Measurements from ENCODE around the gene DOCK6. TPM values are rescaled to one million over a fixed set of nuclear protein-coding genes. Genes with fewer than 3 reads are reported as not detected.
A peak's percentile ranks its signal among the peaks of the same experiment; 100 is the strongest.
"Not testable (repeated sequence)": the region's sequence is repeated elsewhere in the genome, so short reads cannot be mapped to it uniquely, and the experiment has no call there.

DOCK6 gene
- total and polyA plus RNA-seq, 2 donors, result 3.9 to 20.8 TPM

DNA sequence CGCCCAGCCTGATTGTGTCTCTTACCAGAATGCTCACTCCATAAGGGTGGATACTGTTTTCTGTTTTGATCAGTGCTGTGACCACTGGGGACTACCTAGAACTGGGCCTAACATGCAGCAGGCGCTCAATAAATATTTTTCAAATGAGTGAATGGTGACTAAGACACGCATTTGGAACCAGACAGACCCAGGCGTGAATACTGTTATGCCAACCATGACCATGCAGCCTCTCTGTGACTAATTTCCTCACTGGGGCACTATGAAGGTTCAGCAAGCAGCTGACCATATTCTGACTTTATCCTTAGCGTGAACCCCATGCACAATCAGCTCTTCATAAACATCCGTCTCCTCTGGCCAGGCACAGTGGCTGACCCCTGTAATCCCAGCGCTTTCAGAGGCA is 93.8 kb downstream of the DOCK6 start:
- WGBS, result 97% methylated on average over 7 of the region's 7 CpGs
- no peak for DNase-seq (ENCODE audit: low read depth in 6 of 9, low spot score in 9 of 9)
- no peaks in the 10 kb centered on the region for H3K27me3 ChIP-seq (ENCODE audit: control insufficient read depth in 2 of 2, insufficient read depth in 1 of 2, low read length in 1 of 2)
- no peak overlapping the region for H3K27ac ChIP-seq (ENCODE audit: low read depth in 1 of 2, low read length in 1 of 2)
- H3K4me1 ChIP-seq (ENCODE audit: control insufficient read depth in 2 of 2, insufficient read depth in 2 of 2, low read length in 2 of 2), result no peaks in the 10 kb centered on the region
- no peaks in the 10 kb centered on the region for H3K36me3 ChIP-seq (ENCODE audit: control insufficient read depth in 2 of 2, insufficient read depth in 2 of 2, low read length in 1 of 2)
- H3K4me3 ChIP-seq (ENCODE audit: low read length in 2 of 2), result no peak overlapping the region
- no peaks in the 10 kb centered on the region for H3K9me3 ChIP-seq (ENCODE audit: control insufficient read depth in 2 of 2, insufficient read depth in 1 of 2, low read length in 1 of 2)

- H3K27ac ChIP-seq (ENCODE audit: low read depth in 1 of 2, low read length in 1 of 2), result peak overlapping the region in 1 of 2 donors; percentile 22
Measured at GRCh38 chr19:11166281-11167142, 95.8 kb downstream of the DOCK6 start.

GRCh38 chr19:11165486-11166030 is 96.8 kb downstream of the DOCK6 start:
- Histone ChIP-seq H3K27ac (ENCODE audit: low read depth in 1 of 2, low read length in 1 of 2) (no peak overlapping the region), H3K36me3 (ENCODE audit: control insufficient read depth in 2 of 2, insufficient read depth in 2 of 2, low read length in 1 of 2) (no peaks in the 10 kb centered on the region)
- WGBS, result 96% methylated on average over 13 of the region's 13 CpGs

More at GRCh38 chr19:11166281-11167142, 95.8 kb downstream of the DOCK6 start:
- Histone ChIP-seq H3K27me3 (ENCODE audit: control insufficient read depth in 2 of 2, insufficient read depth in 1 of 2, low read length in 1 of 2) (no peaks in the 10 kb centered on the region), H3K4me1 (ENCODE audit: control insufficient read depth in 2 of 2, insufficient read depth in 2 of 2, low read length in 2 of 2) (no peaks in the 10 kb centered on the region), H3K36me3 (ENCODE audit: control insufficient read depth in 2 of 2, insufficient read depth in 2 of 2, low read length in 1 of 2) (no peaks in the 10 kb centered on the region), H3K4me3 (ENCODE audit: low read length in 2 of 2) (no peak overlapping the region), H3K9me3 (ENCODE audit: control insufficient read depth in 2 of 2, insufficient read depth in 1 of 2, low read length in 1 of 2) (no peaks in the 10 kb centered on the region)
- WGBS, result 94% methylated on average over 26 of the region's 26 CpGs
- no peak for DNase-seq (ENCODE audit: low read depth in 6 of 9, low spot score in 9 of 9)

GRCh38 chr19:11164879-11165406 is 97.4 kb downstream of the DOCK6 start:
- 95% methylated on average over 17 of the region's 17 CpGs for WGBS
- DNase-seq (ENCODE audit: low read depth in 6 of 9, low spot score in 9 of 9), result no peak
- H3K4me1 ChIP-seq (ENCODE audit: control insufficient read depth in 2 of 2, insufficient read depth in 2 of 2, low read length in 2 of 2), result no peaks in the 10 kb centered on the region

More at GRCh38 chr19:11165486-11166030, 96.8 kb downstream of the DOCK6 start:
- no peaks in the 10 kb centered on the region for H3K9me3 ChIP-seq (ENCODE audit: control insufficient read depth in 2 of 2, insufficient read depth in 1 of 2, low read length in 1 of 2)
- no peaks in the 10 kb centered on the region for H3K4me1 ChIP-seq (ENCODE audit: control insufficient read depth in 2 of 2, insufficient read depth in 2 of 2, low read length in 2 of 2)
- DNase-seq (ENCODE audit: low read depth in 6 of 9, low spot score in 9 of 9), result no peak
- H3K27me3 ChIP-seq (ENCODE audit: control insufficient read depth in 2 of 2, insufficient read depth in 1 of 2, low read length in 1 of 2), result no peaks in the 10 kb centered on the region
- H3K4me3 ChIP-seq (ENCODE audit: low read length in 2 of 2), result no peak overlapping the region

DNA sequence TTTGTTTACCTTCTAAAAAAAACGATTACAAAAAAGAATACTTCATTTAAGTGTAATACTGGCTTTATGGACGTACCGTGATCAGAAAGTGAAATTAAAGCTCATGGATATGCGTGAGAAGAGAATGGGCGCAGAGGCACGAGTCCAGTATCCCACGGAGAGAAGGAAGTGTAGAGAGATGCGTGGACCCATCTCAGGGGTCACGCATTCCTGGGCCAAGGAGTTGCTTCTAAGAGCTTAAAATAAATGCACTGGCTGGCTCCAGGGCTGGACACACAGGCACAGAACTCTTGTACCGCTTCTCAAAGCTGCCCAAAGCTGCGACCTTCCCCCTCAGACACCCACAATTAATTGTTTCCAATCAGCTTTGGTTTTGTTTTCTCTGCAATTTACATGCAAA is 98.0 kb downstream of the DOCK6 start:
- 95% methylated on average over 11 of the region's 11 CpGs for WGBS
- no peaks in the 10 kb centered on the region for H3K9me3 ChIP-seq (ENCODE audit: control insufficient read depth in 2 of 2, insufficient read depth in 1 of 2, low read length in 1 of 2)
- no peaks in the 10 kb centered on the region for H3K27me3 ChIP-seq (ENCODE audit: control insufficient read depth in 2 of 2, insufficient read depth in 1 of 2, low read length in 1 of 2)
- H3K4me1 ChIP-seq (ENCODE audit: control insufficient read depth in 2 of 2, insufficient read depth in 2 of 2, low read length in 2 of 2), result no peaks in the 10 kb centered on the region
- no peak overlapping the region for H3K27ac ChIP-seq (ENCODE audit: low read depth in 1 of 2, low read length in 1 of 2)
- H3K36me3 ChIP-seq (ENCODE audit: control insufficient read depth in 2 of 2, insufficient read depth in 2 of 2, low read length in 1 of 2), result no peaks in the 10 kb centered on the region
- no peak for DNase-seq (ENCODE audit: low read depth in 6 of 9, low spot score in 9 of 9)
- H3K4me3 ChIP-seq (ENCODE audit: low read length in 2 of 2), result no peak overlapping the region

More at GRCh38 chr19:11164879-11165406, 97.4 kb downstream of the DOCK6 start:
- Histone ChIP-seq H3K4me3 (ENCODE audit: low read length in 2 of 2) (no peak overlapping the region), H3K27ac (ENCODE audit: low read depth in 1 of 2, low read length in 1 of 2) (peak overlapping the region in 1 of 2 donors; percentile 38), H3K27me3 (ENCODE audit: control insufficient read depth in 2 of 2, insufficient read depth in 1 of 2, low read length in 1 of 2) (no peaks in the 10 kb centered on the region), H3K36me3 (ENCODE audit: control insufficient read depth in 2 of 2, insufficient read depth in 2 of 2, low read length in 1 of 2) (no peaks in the 10 kb centered on the region), H3K9me3 (ENCODE audit: control insufficient read depth in 2 of 2, insufficient read depth in 1 of 2, low read length in 1 of 2) (no peaks in the 10 kb centered on the region)

DNA sequence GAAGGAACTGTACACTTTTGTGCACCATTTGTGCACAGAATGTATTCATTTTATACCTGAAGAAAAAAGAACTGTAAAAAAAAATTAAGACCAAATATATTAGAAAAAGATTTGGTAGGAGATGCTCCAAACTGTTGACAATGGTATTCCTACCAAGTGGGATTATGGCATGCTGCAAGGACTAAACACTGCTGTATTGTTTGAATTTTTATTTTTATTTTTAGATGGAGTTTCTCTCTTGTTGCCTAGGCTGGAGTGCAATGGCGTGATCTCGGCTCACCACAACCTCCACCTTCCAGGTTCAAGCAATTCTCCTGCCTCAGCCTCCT is 101.9 kb downstream of the DOCK6 start:
- H3K36me3 ChIP-seq (ENCODE audit: control insufficient read depth in 2 of 2, insufficient read depth in 2 of 2, low read length in 1 of 2); H3K27ac ChIP-seq (ENCODE audit: low read depth in 1 of 2, low read length in 1 of 2); H3K4me1 ChIP-seq (ENCODE audit: control insufficient read depth in 2 of 2, insufficient read depth in 2 of 2, low read length in 2 of 2); DNase-seq (ENCODE audit: low read depth in 6 of 9, low spot score in 9 of 9); H3K4me3 ChIP-seq (ENCODE audit: low read length in 2 of 2); H3K27me3 ChIP-seq (ENCODE audit: control insufficient read depth in 2 of 2, insufficient read depth in 1 of 2, low read length in 1 of 2); H3K9me3 ChIP-seq (ENCODE audit: control insufficient read depth in 2 of 2, insufficient read depth in 1 of 2, low read length in 1 of 2): not testable (repeated sequence)
- 99% methylated on average over 2 of the region's 2 CpGs for WGBS

DNA sequence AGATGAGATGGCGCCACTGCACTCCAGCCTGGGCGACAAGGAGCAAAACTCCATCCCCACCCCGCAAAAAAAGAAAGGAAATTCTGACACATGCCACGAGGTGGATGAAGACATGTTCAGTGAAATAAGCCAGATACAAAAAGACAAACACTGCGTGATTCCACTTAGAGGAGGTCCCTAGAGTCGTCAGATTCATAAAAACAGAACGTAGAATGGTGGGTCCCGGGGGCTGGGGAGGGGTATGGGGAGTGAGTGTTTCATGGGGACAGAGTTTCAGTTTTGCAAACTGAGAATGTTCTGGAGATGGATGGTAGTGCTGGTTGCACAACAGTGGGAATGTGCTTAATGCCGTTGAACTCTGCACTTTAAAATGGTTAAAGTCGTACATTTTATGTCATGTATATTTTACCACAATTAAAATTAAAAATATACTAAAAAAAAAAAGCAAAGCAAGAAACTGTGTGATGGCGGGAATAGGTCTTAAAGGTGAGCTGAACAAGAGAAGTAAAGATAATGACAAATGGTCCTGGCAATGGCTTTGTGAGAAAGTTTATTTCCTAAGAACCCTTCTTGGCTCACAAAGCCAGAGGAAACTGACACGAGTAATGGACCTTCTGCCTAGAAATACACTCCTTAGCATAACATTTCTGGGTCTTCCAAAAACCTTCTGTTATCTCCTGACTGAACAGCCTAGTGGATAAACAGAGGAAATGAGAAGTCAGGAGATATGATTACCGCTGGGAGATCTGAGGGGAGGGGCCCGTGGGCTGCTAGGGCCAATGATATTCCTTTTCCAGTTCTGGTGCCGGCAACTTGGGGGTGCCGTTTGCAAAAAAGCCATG is 102.5 kb downstream of the DOCK6 start:
- Histone ChIP-seq H3K9me3 (ENCODE audit: control insufficient read depth in 2 of 2, insufficient read depth in 1 of 2, low read length in 1 of 2) (peaks cover 0 to 4% of the 10 kb centered on the region in 2 donors), H3K4me3 (ENCODE audit: low read length in 2 of 2) (no peak overlapping the region), H3K27me3 (ENCODE audit: control insufficient read depth in 2 of 2, insufficient read depth in 1 of 2, low read length in 1 of 2) (no peaks in the 10 kb centered on the region), H3K27ac (ENCODE audit: low read depth in 1 of 2, low read length in 1 of 2) (no peak overlapping the region), H3K4me1 (ENCODE audit: control insufficient read depth in 2 of 2, insufficient read depth in 2 of 2, low read length in 2 of 2) (peaks cover 11 to 14% of the 10 kb centered on the region in 2 donors), H3K36me3 (ENCODE audit: control insufficient read depth in 2 of 2, insufficient read depth in 2 of 2, low read length in 1 of 2) (no peaks in the 10 kb centered on the region)
- WGBS, result 91% methylated on average over 16 of the region's 16 CpGs
- no peak for DNase-seq (ENCODE audit: low read depth in 6 of 9, low spot score in 9 of 9)

DNA sequence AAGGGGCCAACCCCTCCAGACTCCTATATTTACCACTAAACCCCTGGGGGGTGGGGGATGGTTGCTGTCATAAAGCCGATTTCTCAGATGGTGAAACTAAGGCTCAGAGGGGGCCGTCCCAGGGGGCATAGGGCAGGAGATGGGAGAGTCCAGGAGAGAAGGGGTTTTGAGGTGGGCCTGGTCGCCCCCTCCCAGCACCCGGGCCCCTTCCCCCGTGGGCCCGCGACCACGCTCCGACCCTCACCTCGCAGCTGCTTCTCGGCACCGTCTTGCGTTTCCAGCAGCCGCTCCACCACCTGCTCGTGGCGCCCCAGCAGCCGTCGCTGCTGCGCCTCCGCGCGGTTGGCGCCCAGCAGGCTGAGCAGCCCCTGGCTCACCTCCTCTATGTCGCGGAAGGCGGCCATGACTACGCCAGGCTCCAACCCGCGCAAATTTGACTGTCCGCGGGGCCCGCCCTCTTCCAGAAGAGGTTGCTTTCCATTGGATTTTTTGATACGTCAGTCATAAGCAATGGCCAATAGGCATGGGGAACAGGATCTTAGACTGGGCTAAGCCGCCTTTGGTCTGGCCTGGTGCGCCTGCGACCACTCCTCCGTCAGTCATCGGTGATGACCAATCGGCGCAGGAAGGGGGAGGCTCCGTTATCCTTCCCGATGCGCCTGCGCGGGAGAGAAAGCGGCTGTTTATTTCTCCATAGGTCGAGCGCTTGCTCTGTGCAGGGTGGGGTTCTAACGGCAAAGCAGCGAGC is 106.8 kb downstream of the DOCK6 start, which contains the start of gene SPC24:
TSS of gene SPC24 (minus strand) at position 410 of the 748 bp plus-strand sequence. CDS start at position 404, 6 bp downstream.
- under 1% methylated on average over 50 of the region's 50 CpGs for WGBS
- DNase-seq (ENCODE audit: low read depth in 6 of 9, low spot score in 9 of 9), result peak; percentile 93 to 98 (median 95)
- no peaks in the 10 kb centered on the region for H3K27me3 ChIP-seq (ENCODE audit: control insufficient read depth in 2 of 2, insufficient read depth in 1 of 2, low read length in 1 of 2)
- peaks cover 0 to 10% of the 10 kb centered on the region in 2 donors for H3K36me3 ChIP-seq (ENCODE audit: control insufficient read depth in 2 of 2, insufficient read depth in 2 of 2, low read length in 1 of 2)
- H3K27ac ChIP-seq (ENCODE audit: low read depth in 1 of 2, low read length in 1 of 2), result peak within 1 kb of the TSS; percentile 88 to 90
- H3K9me3 ChIP-seq (ENCODE audit: control insufficient read depth in 2 of 2, insufficient read depth in 1 of 2, low read length in 1 of 2), result peaks cover 0 to 4% of the 10 kb centered on the region in 2 donors
- peak within 1 kb of the TSS; percentile 73 to 87 for H3K4me3 ChIP-seq (ENCODE audit: low read length in 2 of 2)
- H3K4me1 ChIP-seq (ENCODE audit: control insufficient read depth in 2 of 2, insufficient read depth in 2 of 2, low read length in 2 of 2), result peaks cover 11 to 22% of the 10 kb centered on the region in 2 donors
